NB4 (cell line): Measurements from ENCODE around the gene DNAJA4.
A peak's percentile ranks its signal among the peaks of the same experiment; 100 is the strongest.

Experiments
- MYC ChIP-seq: IDR thresholded peaks from 2 replicates; pipeline ENCODE4 v1.6.1; 2011; ENCODE audit warnings: low read depth, low read length
- POLR2A ChIP-seq: IDR thresholded peaks from 2 replicates; pipeline ENCODE4 v1.6.1; 2011; ENCODE audit warnings: mild to moderate bottlenecking; ENCODE audit not compliant: insufficient read length; ENCODE audit errors: extremely low read depth
- TF ChIP-seq, protein P1 (sequence below): IDR thresholded peaks from one replicate; pipeline ENCODE4 v1.5.1; 2012; ENCODE audit warnings: low read depth, low read length
- TF ChIP-seq, protein P2 (sequence below): IDR thresholded peaks from 2 replicates; pipeline ENCODE4 v1.6.1; 2011; ENCODE audit warnings: low read depth, low read length

- TF ChIP-seq MYC (no peak), POLR2A (no peak)
- TF ChIP-seq, protein P1, sequence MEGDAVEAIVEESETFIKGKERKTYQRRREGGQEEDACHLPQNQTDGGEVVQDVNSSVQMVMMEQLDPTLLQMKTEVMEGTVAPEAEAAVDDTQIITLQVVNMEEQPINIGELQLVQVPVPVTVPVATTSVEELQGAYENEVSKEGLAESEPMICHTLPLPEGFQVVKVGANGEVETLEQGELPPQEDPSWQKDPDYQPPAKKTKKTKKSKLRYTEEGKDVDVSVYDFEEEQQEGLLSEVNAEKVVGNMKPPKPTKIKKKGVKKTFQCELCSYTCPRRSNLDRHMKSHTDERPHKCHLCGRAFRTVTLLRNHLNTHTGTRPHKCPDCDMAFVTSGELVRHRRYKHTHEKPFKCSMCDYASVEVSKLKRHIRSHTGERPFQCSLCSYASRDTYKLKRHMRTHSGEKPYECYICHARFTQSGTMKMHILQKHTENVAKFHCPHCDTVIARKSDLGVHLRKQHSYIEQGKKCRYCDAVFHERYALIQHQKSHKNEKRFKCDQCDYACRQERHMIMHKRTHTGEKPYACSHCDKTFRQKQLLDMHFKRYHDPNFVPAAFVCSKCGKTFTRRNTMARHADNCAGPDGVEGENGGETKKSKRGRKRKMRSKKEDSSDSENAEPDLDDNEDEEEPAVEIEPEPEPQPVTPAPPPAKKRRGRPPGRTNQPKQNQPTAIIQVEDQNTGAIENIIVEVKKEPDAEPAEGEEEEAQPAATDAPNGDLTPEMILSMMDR: peak; percentile 88
- TF ChIP-seq, protein P2, sequence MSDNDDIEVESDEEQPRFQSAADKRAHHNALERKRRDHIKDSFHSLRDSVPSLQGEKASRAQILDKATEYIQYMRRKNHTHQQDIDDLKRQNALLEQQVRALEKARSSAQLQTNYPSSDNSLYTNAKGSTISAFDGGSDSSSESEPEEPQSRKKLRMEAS: no peak
These were observed 23.3 kb upstream of the DNAJA4 start for GRCh38 chr15:78241017-78241416.
